Hepatocyte (in vitro differentiated cells): Measurements from ENCODE around the gene EARS2.

Source experiments
- EZH2 ChIP-seq: fragments of 200-600 bp; sonication (generic); IDR thresholded peaks from 2 replicates; pipeline ENCODE4 v1.6.1; 2016; ENCODE audit warnings: antibody characterized with exemption, mild to moderate bottlenecking, borderline replicate concordance
- EZH2phosphoT487 ChIP-seq: fragments of 200-600 bp; sonication (generic); IDR thresholded peaks from one replicate; pipeline ENCODE4 v1.6.1; 2018; ENCODE audit warnings: antibody characterized with exemption, mild to moderate bottlenecking, low read depth, moderate library complexity; ENCODE audit not compliant: unreplicated experiment, severe bottlenecking
- TF ChIP-seq, protein P1 (sequence below): fragments of 200-600 bp; sonication (generic); IDR thresholded peaks from 2 replicates; pipeline ENCODE4 v1.5.1; 2016; ENCODE audit warnings: antibody characterized with exemption, mild to moderate bottlenecking; ENCODE audit not compliant: poor library complexity

DNA sequence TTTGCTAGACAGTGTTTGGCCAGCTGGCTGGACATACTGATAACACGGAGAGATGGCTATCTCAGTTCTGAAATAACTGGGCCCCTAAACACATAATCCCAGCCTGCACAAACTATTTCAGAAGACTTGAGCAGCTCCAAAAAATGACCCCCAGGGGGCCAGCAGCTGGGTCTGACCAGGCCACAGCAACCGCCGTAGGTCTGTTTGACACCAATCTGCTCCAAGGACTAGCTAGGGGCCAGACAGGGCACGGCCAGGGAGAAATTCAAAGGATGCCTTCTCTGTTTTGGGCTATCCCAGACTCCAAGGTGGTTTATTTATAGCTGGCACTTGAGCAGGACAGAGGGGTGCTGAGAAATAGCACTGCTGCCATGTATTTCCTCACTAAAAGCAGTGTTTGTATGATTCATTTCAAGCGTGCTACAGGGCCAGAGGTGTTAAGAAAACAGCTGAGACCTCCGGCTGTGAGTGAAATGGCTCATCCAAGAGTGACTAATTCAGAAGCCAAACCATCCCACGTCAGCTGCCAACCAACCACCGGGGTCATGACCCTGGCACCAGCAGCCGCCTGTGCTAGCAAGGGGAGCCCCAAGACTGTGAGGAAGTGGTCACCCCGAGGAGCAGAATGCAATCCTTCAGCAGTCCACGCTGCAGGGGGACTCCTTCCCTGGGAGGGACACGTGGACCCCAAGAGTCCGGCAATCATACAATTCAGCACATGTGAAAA, 52.5 kb downstream of the EARS2 start:
- TF ChIP-seq, protein P1, sequence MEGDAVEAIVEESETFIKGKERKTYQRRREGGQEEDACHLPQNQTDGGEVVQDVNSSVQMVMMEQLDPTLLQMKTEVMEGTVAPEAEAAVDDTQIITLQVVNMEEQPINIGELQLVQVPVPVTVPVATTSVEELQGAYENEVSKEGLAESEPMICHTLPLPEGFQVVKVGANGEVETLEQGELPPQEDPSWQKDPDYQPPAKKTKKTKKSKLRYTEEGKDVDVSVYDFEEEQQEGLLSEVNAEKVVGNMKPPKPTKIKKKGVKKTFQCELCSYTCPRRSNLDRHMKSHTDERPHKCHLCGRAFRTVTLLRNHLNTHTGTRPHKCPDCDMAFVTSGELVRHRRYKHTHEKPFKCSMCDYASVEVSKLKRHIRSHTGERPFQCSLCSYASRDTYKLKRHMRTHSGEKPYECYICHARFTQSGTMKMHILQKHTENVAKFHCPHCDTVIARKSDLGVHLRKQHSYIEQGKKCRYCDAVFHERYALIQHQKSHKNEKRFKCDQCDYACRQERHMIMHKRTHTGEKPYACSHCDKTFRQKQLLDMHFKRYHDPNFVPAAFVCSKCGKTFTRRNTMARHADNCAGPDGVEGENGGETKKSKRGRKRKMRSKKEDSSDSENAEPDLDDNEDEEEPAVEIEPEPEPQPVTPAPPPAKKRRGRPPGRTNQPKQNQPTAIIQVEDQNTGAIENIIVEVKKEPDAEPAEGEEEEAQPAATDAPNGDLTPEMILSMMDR, result no peak
- TF ChIP-seq EZH2 (no peak), EZH2phosphoT487 (no peak)
